ENCODE data around the gene KASH5. TPM values are rescaled to one million over a fixed set of nuclear protein-coding genes. Genes with fewer than 3 reads are reported as not detected.

The KASH5 gene
- total RNA-seq, 1 donor from 2014 or later: not detected

Other genes with a start within 250 kb of the KASH5 start
- 868 TPM for gene HRC, start 232.9 kb upstream of the KASH5 start, total RNA-seq
- gene TRPM4, start 230.5 kb upstream of the KASH5 start, total RNA-seq: 26.6 TPM
- 1.1 TPM for gene SLC6A16, start 63.1 kb upstream of the KASH5 start, total RNA-seq
- 6.5 TPM for gene CD37, start 52.8 kb upstream of the KASH5 start, total RNA-seq
- gene TEAD2, start 25.8 kb upstream of the KASH5 start, total RNA-seq: 62.7 TPM
- gene DKKL1, start 24.4 kb upstream of the KASH5 start, total RNA-seq: not detected
- gene PTH2, start 35.2 kb downstream of the KASH5 start, total RNA-seq: not detected
- gene GFY, start 37.1 kb downstream of the KASH5 start, total RNA-seq: not detected
- gene SLC17A7, start 53.3 kb downstream of the KASH5 start, total RNA-seq: 1.4 TPM
- gene PIH1D1, start 63.6 kb downstream of the KASH5 start, total RNA-seq: 29.6 TPM
- 11.5 TPM for gene ALDH16A1, start 65.0 kb downstream of the KASH5 start, total RNA-seq
- 5.9 TPM for gene FLT3LG, start 86.0 kb downstream of the KASH5 start, total RNA-seq
- 1,289 TPM for gene RPL13A, start 99.4 kb downstream of the KASH5 start, total RNA-seq
- 1,034 TPM for gene RPS11, start 108.2 kb downstream of the KASH5 start, total RNA-seq
- 84.7 TPM for gene FCGRT, start 124.4 kb downstream of the KASH5 start, total RNA-seq
- gene RCN3, start 139.8 kb downstream of the KASH5 start, total RNA-seq: 8.5 TPM
- gene NOSIP, start 192.3 kb downstream of the KASH5 start, total RNA-seq: 46.7 TPM
- 1.3 TPM for gene PRRG2, start 193.1 kb downstream of the KASH5 start, total RNA-seq
- gene PRR12, start 202.9 kb downstream of the KASH5 start, total RNA-seq: 15.6 TPM